Thyroid gland (tissue), 4 donors: ENCODE results near the gene IKZF2. TPM values are rescaled to one million over a fixed set of nuclear protein-coding genes. Genes with fewer than 3 reads are reported as not detected.

Source experiments
- DNase-seq, 2 donors: peaks; one replicate each; pipeline ENCODE4 v3.0.0-alpha.2; 2019
- H3K27ac ChIP-seq, 3 donors: fragments of 200-600 bp; sonication (generic); 1 replicate in 2 of 3; 2 replicates in 1 of 3; pipeline ENCODE4 v1.5.1; 2016 to 2019; ENCODE audit warnings: mild to moderate bottlenecking in 1 of 3, moderate library complexity in 1 of 3
- H3K27me3 ChIP-seq: fragments of 200-600 bp; sonication (generic); one replicate; pipeline ENCODE4 v1.5.1; 2019
- H3K36me3 ChIP-seq, 2 donors: fragments of 200-600 bp; sonication (generic); one replicate each; pipeline ENCODE4 v1.5.1; 2016 to 2019
- H3K4me1 ChIP-seq, 2 donors: fragments of 200-600 bp; sonication (generic); one replicate each; pipeline ENCODE4 v1.5.1; 2017 to 2019
- H3K4me3 ChIP-seq, 3 donors: fragments of 200-600 bp; sonication (generic); replicated peaks in 1 of 3; 1 replicate in 2 of 3; 2 replicates in 1 of 3; pipeline ENCODE4 v1.5.1; 2016; ENCODE audit warnings: mild to moderate bottlenecking in 1 of 3
- H3K9me3 ChIP-seq: fragments of 200-600 bp; sonication (generic); one replicate; pipeline ENCODE4 v1.5.1; 2017
- CTCF ChIP-seq, 6 experiments: fragments of 200-600 bp in 3 of 6; fragments of 450-650 bp in 3 of 6; sonication (generic) in 3 of 6; IDR thresholded peaks; one replicate each; pipeline ENCODE4 v1.5.1; 2016 to 2019; ENCODE audit warnings: antibody characterized with exemption in 6 of 6, mild to moderate bottlenecking in 2 of 6, inconsistent platforms in 1 of 6, moderate library complexity in 1 of 6
- POLR2A ChIP-seq, 2 donors: fragments of 450-650 bp; IDR thresholded peaks; one replicate each; pipeline ENCODE4 v1.6.1; 2017; ENCODE audit warnings: antibody characterized with exemption in 2 of 2, mild to moderate bottlenecking in 2 of 2, moderate library complexity in 1 of 2
- WGBS, 2 donors: methylation state at CpG; one replicate each; pipeline ENCODE4 v1.1.5; 2017; 5-methylcytosine and 5-hydroxymethylcytosine counted together
- intact Hi-C: fragments of 100-400 bp; cut with DNase I; formaldehyde crosslinking; loops from one replicate; pipeline ENCODE4 v1.15.1; 2023
- total RNA-seq, 4 donors: library from RNA; depleted of rRNA; stranded (reverse); fragments of >200 nt; gene quantifications; one replicate each; pipeline ENCODE4 v1.2.3, GENCODE V29; 2016

The IKZF2 gene
- total RNA-seq, 4 donors from 2014 or later, result 25.3 to 84.8 (median 47.2) TPM

DNA sequence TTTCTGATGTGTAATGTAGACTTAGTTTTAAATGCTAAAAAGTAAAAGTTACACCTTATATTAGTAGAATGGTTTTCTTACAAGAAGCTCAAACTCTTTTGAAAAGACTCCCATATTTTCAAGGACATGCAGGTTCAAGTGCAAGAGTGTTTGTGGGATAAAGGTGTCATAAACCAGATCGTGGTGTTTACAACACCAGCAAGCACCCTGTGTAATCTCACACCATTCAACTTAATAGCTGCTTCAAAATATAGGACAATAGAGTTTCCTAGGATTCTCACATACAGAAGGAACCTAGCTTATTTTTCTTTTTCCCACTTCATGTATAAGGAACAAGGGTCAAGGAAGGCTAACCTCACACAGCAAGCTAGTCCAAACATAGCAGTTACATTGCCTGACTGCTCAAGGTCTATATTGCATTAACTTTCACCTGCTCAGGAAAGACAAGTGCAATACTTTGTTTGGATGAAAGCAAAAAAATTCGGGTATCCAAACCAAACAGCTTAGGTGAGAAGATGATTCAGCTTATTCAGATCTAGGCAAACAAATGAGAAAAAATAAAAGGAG lies 172.3 kb downstream of the IKZF2 start:
- 35 to 36% methylated on average over 2 of the region's 2 CpGs for WGBS, 2 donors
- intact Hi-C loops, result no loop called here

GRCh38 chr2:212977152-212977551 lies 174.3 kb downstream of the IKZF2 start:
- WGBS, 2 donors, result 88 to 91% methylated on average over 2 of the region's 2 CpGs
- H3K4me1 ChIP-seq, result peaks cover 0 to 15% of the 10 kb centered on the region in 2 donors
- H3K4me3 ChIP-seq, result no peak overlapping the region
- H3K27me3 ChIP-seq, result no peaks in the 10 kb centered on the region
- no peak for TF ChIP-seq POLR2A (IDR thresholded peaks at IDR 0.05)
- TF ChIP-seq CTCF (IDR thresholded peaks at IDR 0.05), result no peak
- H3K27ac ChIP-seq, result no peak overlapping the region
- no peaks in the 10 kb centered on the region for H3K9me3 ChIP-seq
- DNase-seq, result no peak
- H3K36me3 ChIP-seq, result no peaks in the 10 kb centered on the region
- intact Hi-C loops, result no loop called here

More for the DNA sequence above, 172.3 kb downstream of the IKZF2 start:
- DNase-seq, result no peak
- Histone ChIP-seq H3K4me1 (peaks cover 0 to 15% of the 10 kb centered on the region in 2 donors), H3K4me3 (no peak overlapping the region), H3K27me3 (no peaks in the 10 kb centered on the region), H3K27ac (no peak overlapping the region), H3K36me3 (no peaks in the 10 kb centered on the region), H3K9me3 (no peaks in the 10 kb centered on the region)
- TF ChIP-seq CTCF (IDR thresholded peaks at IDR 0.05) (no peak), POLR2A (IDR thresholded peaks at IDR 0.05) (no peak)

- H3K9me3 ChIP-seq, result no peaks in the 10 kb centered on the region
- no peaks in the 10 kb centered on the region for H3K36me3 ChIP-seq
- H3K4me3 ChIP-seq, result no peak overlapping the region
- intact Hi-C loops, result no loop called here
- H3K27me3 ChIP-seq, result no peaks in the 10 kb centered on the region
- DNase-seq, result peak; percentile 17 to 18
- peaks cover 0 to 15% of the 10 kb centered on the region in 2 donors for H3K4me1 ChIP-seq
- TF ChIP-seq CTCF (IDR thresholded peaks at IDR 0.05), result no peak
- TF ChIP-seq POLR2A (IDR thresholded peaks at IDR 0.05), result no peak
- peak overlapping the region in 1 of 3 donors; percentile 48 for H3K27ac ChIP-seq
- 0 to 5% methylated on average over 1 of the region's 1 CpG for WGBS, 2 donors
Observed at GRCh38 chr2:212975333-212975732, 176.1 kb downstream of the IKZF2 start.

DNA sequence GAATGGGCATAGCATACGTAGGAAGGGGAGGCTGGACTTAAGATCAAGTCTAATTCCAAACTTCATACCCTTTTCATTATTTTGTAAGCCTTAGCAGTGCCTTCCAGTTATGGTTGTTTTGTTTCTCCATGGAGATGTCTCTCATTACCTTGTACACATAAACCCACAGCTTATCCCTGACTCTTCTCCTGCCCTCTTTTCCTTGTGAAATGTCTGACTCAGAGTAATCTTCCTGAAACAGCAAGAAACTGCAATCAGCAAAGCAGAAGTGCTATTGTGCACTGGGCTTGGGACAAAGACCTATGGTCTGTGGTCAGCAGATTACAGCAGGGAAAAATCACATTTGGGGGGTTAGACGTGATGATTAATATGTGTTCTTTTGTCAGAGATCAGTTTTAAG lies 176.7 kb downstream of the IKZF2 start:
- no peak for DNase-seq
- peaks cover 0 to 10% of the 10 kb centered on the region in 2 donors for H3K4me1 ChIP-seq
- no peak for TF ChIP-seq POLR2A (IDR thresholded peaks at IDR 0.05)
- no peak for TF ChIP-seq CTCF (IDR thresholded peaks at IDR 0.05)
- H3K9me3 ChIP-seq, result no peaks in the 10 kb centered on the region
- WGBS, 2 donors, result 47 to 49% methylated on average over 2 of the region's 2 CpGs
- intact Hi-C loops, result no loop called here
- H3K27me3 ChIP-seq, result no peaks in the 10 kb centered on the region
- H3K4me3 ChIP-seq, result no peak overlapping the region
- no peaks in the 10 kb centered on the region for H3K36me3 ChIP-seq
- no peak overlapping the region for H3K27ac ChIP-seq

- no peaks in the 10 kb centered on the region for H3K36me3 ChIP-seq
- H3K4me3 ChIP-seq, result no peak overlapping the region
- H3K4me1 ChIP-seq, result peaks cover 0 to 8% of the 10 kb centered on the region in 2 donors
- intact Hi-C loops, result no loop called here
- H3K9me3 ChIP-seq, result no peaks in the 10 kb centered on the region
- DNase-seq, result no peak
- H3K27ac ChIP-seq, result no peak overlapping the region
- 91 to 94% methylated on average over 3 of the region's 3 CpGs for WGBS, 2 donors
- H3K27me3 ChIP-seq, result no peaks in the 10 kb centered on the region
- no peak for TF ChIP-seq POLR2A (IDR thresholded peaks at IDR 0.05)
- TF ChIP-seq CTCF (IDR thresholded peaks at IDR 0.05), result no peak
Observed at GRCh38 chr2:212973347-212973746, 178.1 kb downstream of the IKZF2 start.
